Nephron (organoid): ENCODE data around the gene SF1.

Source experiments
- H3K27ac Mint-ChIP-seq, 3 experiments: 2 replicates each; pipeline ENCODE4 v1.8.0; 2020; ENCODE audit warnings: mixed read lengths in 3 of 3, mild to moderate bottlenecking in 2 of 3, moderate library complexity in 1 of 3
- H3K27me3 Mint-ChIP-seq: 2 replicates; pipeline ENCODE4 v1.8.0; 2021; ENCODE audit warnings: low read depth, mild to moderate bottlenecking, moderate library complexity, mixed read lengths
- H3K36me3 Mint-ChIP-seq: 2 replicates; pipeline ENCODE4 v1.8.0; 2020; ENCODE audit warnings: low read depth, mixed read lengths
- H3K4me1 Mint-ChIP-seq: 2 replicates; pipeline ENCODE4 v1.8.0; 2020; ENCODE audit warnings: mixed read lengths
- H3K4me3 Mint-ChIP-seq, 3 experiments: 2 replicates each; pipeline ENCODE4 v1.8.0; 2020; ENCODE audit warnings: mild to moderate bottlenecking in 3 of 3, mixed read lengths in 3 of 3, moderate library complexity in 2 of 3
- H3K9me3 Mint-ChIP-seq: 2 replicates; pipeline ENCODE4 v1.8.0; 2020; ENCODE audit warnings: mixed read lengths
- TF ChIP-seq, protein P1 (sequence below), 3 experiments: fragments of 200-600 bp; sonication (generic); IDR thresholded peaks; one replicate each; pipeline ENCODE4 v1.5.0; 2021; ENCODE audit warnings: antibody characterized with exemption in 3 of 3; ENCODE audit not compliant: unreplicated experiment in 3 of 3

The SF1 gene

DNA sequence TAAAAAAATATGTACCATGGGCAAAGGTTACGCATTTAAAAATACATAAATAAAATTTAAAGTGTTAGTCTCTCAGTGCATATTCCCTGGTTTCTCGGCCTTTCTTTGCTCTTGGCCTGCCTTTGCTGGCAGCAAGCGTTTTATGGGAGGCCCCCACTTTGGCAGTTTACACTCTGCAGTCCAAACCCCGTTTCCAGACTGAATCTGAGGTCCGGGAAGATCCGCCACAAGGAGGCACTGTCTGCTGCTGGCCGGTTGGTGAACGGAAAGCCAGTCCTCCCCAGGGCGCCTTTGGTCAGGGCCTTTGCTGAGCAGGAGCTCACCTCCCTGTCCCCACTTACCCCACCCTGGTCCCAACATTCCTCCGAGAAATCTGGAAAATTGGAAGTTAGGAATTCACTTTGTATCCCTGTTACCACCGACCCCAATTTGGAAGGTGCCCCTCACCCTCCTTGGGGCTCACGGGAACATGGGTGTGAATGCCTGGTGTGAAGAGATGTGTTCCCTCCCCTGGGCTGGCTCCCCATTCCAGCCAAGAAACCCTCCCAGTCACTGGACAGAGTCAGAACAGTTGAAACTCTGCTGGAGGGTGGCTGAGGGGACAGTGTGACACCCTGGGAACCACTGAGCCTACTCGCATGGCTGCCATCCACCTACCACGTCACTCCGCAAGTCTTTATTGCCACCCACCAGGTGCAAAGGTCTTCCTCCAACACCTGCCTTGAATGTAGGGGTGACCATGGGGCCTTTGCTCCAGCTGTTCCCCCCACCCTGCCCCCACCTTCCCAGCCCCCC, 9.4 kb upstream of the SF1 start:
- Mint-ChIP-seq H3K4me1 (no peaks in the 10 kb centered on the region), H3K36me3 (peaks cover 4% of the 10 kb centered on the region), H3K4me3 (no peak overlapping the region), H3K27ac (no peak overlapping the region), H3K27me3 (no peaks in the 10 kb centered on the region), H3K9me3 (no peaks in the 10 kb centered on the region)
- TF ChIP-seq, protein P1, sequence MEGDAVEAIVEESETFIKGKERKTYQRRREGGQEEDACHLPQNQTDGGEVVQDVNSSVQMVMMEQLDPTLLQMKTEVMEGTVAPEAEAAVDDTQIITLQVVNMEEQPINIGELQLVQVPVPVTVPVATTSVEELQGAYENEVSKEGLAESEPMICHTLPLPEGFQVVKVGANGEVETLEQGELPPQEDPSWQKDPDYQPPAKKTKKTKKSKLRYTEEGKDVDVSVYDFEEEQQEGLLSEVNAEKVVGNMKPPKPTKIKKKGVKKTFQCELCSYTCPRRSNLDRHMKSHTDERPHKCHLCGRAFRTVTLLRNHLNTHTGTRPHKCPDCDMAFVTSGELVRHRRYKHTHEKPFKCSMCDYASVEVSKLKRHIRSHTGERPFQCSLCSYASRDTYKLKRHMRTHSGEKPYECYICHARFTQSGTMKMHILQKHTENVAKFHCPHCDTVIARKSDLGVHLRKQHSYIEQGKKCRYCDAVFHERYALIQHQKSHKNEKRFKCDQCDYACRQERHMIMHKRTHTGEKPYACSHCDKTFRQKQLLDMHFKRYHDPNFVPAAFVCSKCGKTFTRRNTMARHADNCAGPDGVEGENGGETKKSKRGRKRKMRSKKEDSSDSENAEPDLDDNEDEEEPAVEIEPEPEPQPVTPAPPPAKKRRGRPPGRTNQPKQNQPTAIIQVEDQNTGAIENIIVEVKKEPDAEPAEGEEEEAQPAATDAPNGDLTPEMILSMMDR (IDR thresholded peaks at IDR 0.05; ENCODE audit: unreplicated experiment in 3 of 3), result peak; percentile 51 to 60 (median 59)

DNA sequence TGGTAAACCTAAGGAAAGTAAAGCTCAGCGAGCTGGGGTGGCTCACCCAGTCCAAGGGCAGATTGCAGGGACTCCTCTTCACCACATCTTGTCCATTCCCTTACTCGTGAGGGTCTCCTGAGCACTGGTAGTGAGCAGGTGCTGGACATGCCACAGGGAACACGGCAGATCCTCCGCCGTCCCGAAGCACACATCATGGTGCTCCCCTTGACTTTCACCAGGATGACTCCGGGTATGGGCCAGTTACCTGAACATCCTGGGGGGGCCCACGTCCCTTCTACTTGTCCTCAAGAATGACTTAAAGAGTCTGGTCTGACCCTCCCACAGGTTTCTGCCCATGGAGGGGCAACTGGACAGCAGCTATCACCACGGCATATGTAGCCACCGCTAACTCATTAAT, 8.0 kb upstream of the SF1 start:
- Mint-ChIP-seq H3K4me3 (no peak overlapping the region), H3K9me3 (no peaks in the 10 kb centered on the region), H3K36me3 (peaks cover 4% of the 10 kb centered on the region), H3K27me3 (no peaks in the 10 kb centered on the region), H3K4me1 (no peaks in the 10 kb centered on the region), H3K27ac (no peak overlapping the region)
- TF ChIP-seq, protein P1 (IDR thresholded peaks at IDR 0.05; ENCODE audit: unreplicated experiment in 3 of 3), result no peak

DNA sequence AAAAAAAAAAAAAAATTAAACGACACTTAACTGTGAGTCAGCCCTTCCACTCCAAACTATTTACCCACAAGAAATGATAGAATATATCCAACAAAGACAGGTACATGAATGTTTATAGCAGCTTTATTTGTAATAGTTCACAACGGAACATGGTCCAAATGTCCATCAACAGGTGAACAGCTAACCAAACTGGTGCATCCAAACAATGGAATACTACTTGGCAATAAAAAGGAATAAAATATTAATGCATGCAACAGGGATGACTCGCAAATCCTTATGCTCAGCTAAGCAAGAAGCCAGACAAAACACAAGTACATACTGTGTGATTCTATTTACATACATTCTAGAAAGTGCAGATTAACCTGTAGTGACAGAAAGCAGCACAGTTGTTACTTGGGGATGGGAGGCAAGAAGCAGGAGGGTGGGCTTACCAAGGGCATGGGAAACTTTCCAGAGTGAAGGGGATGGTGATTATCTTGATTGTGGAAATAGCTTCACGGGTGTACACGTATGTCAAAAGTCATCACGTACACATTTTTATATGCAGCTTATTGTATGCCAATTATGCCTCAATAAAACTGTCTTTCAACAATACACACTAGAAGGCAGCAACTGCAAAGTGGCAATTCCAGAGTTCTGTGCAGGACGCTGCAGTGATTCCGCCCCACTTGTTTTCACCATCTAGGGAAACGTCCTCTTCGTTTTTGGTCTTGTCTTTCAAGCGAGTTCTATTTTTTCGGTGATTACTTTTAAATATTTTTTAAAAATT, 6.7 kb upstream of the SF1 start:
- Mint-ChIP-seq H3K4me3 (no peak overlapping the region), H3K4me1 (no peaks in the 10 kb centered on the region), H3K36me3 (peaks cover 4% of the 10 kb centered on the region), H3K9me3 (no peaks in the 10 kb centered on the region), H3K27ac (no peak overlapping the region), H3K27me3 (no peaks in the 10 kb centered on the region)
- TF ChIP-seq, protein P1 (IDR thresholded peaks at IDR 0.05; ENCODE audit: unreplicated experiment in 3 of 3), result no peak

DNA sequence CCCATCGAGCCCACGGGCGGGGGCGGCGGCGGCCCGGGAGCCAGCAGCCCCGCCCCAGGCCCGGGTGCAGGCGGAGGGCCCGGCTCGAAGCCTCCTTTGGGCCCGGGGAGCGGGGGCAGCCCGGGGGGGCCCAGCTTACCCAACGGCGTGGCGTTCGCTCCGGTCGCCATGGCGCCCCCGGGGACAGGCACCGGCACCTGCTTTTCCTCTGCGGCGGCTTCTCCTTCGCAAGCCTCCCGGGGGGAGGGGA, 194 bp downstream of the SF1 start:
- Mint-ChIP-seq H3K36me3 (peaks cover 44% of the 10 kb centered on the region), H3K4me1 (peaks cover 46% of the 10 kb centered on the region), H3K27me3 (no peaks in the 10 kb centered on the region), H3K27ac (peak overlapping the region in 2 of 3 experiments; percentile 96 to 98), H3K9me3 (no peaks in the 10 kb centered on the region), H3K4me3 (peak overlapping the region; percentile 85 to 88 (median 86))
- TF ChIP-seq, protein P1 (IDR thresholded peaks at IDR 0.05; ENCODE audit: unreplicated experiment in 3 of 3), result no peak

DNA sequence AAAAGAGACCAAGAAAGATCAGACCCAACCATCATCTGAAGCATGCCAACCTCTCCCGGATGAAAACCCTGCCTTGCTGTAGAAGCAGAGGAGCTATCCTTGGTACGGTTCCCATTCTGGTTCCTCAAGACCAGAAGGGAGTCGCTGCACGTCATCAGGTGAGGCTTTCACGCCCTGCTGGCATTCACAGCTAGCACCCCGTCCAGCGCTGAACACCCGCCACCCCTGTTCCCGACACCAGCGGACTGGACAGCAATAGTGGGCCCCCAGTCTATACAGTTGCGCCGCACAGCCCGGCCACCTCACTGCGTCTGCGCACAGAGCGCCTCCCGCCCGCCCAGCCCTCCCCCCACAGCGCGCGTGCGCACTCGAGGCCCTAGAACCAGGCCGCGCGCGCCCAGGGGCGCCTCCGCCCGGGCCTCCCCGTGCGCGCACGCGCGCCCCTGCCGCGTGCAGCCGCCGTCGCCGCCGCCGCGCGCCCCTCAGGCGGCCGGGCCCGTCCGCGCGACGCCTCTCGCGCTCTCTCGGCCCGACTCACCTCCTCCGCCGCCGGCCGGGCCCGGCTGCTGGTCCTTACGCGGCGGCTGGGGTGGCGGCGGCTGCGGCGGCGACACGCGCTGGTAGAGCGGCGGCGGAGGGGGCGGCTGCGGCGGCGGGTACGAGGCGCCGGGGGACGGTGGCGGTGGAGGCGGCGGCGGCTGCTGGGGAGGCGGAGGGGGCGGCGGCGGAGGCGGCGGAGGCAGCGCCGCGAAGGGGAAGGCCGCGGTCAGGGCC, 706 bp downstream of the SF1 start:
- TF ChIP-seq, protein P1 (IDR thresholded peaks at IDR 0.05; ENCODE audit: unreplicated experiment in 3 of 3), result no peak
- peaks cover 49% of the 10 kb centered on the region for H3K36me3 Mint-ChIP-seq

More for the DNA sequence above, 706 bp downstream of the SF1 start:
- H3K4me1 Mint-ChIP-seq, result peaks cover 47% of the 10 kb centered on the region
- H3K27ac Mint-ChIP-seq, result peak overlapping the region; percentile 78 to 98 (median 95)
- peak overlapping the region; percentile 86 to 99 (median 98) for H3K4me3 Mint-ChIP-seq
- no peaks in the 10 kb centered on the region for H3K9me3 Mint-ChIP-seq
- H3K27me3 Mint-ChIP-seq, result no peaks in the 10 kb centered on the region
